K562 (cell line): ENCODE results near the gene XPO4. TPM values are rescaled to one million over a fixed set of nuclear protein-coding genes. Genes with fewer than 3 reads are reported as not detected.

ENCODE experiments used
- ARID4B ChIP-seq: sonication (generic); formaldehyde crosslinking; IDR thresholded peaks from 2 replicates; pipeline ENCODE4 v1.8.0; 2022; ENCODE audit warnings: mild to moderate bottlenecking, missing genetic modification reagents
- ATF7 ChIP-seq: fragments of 450-650 bp; IDR thresholded peaks from 2 replicates; pipeline ENCODE4 v1.7.1; 2014; ENCODE audit warnings: mild to moderate bottlenecking, moderate library complexity
- CREM ChIP-seq: IDR thresholded peaks from 2 replicates; pipeline ENCODE4 v1.6.1; 2014; ENCODE audit warnings: antibody characterized with exemption, low read depth
- CTBP1 ChIP-seq: fragments of 450-650 bp; IDR thresholded peaks from 2 replicates; pipeline ENCODE4 v1.6.1; 2016; ENCODE audit warnings: borderline replicate concordance
- CXXC5 ChIP-seq: fragments of 250-450 bp; sonication (Bioruptor Pico); IDR thresholded peaks from 2 replicates; pipeline ENCODE4 v1.8.0; 2022; ENCODE audit warnings: inconsistent platforms, mild to moderate bottlenecking, moderate library complexity
- FUS ChIP-seq: fragments of 200-400 bp; formaldehyde crosslinking; optimal IDR thresholded peaks from 2 replicates; pipeline ENCODE3; 2017; ENCODE audit warnings: low read depth, low read length
- KDM5B ChIP-seq: fragments of 200-600 bp; sonication (generic); IDR thresholded peaks from 2 replicates; pipeline ENCODE4 v1.6.1; 2012; ENCODE audit warnings: low read depth, mild to moderate bottlenecking, moderate library complexity, low read length, control low read depth, inconsistent platforms; ENCODE audit not compliant: insufficient replicate concordance
- LCOR ChIP-seq: sonication (generic); formaldehyde crosslinking; IDR thresholded peaks from 2 replicates; pipeline ENCODE4 v1.8.0; 2022; ENCODE audit warnings: mild to moderate bottlenecking, missing genetic modification reagents
- MTF1 ChIP-seq: fragments of 250-450 bp; sonication (Bioruptor Pico); IDR thresholded peaks from 2 replicates; pipeline ENCODE4 v1.9.0; 2021; ENCODE audit warnings: moderate library complexity, mild to moderate bottlenecking, inconsistent platforms, borderline replicate concordance
- POLR2B ChIP-seq: fragments of 450-650 bp; IDR thresholded peaks from 2 replicates; pipeline ENCODE4 v1.6.1; 2018; ENCODE audit warnings: low read depth; ENCODE audit not compliant: partially characterized antibody
- SAFB2 ChIP-seq: fragments of 200-400 bp; formaldehyde crosslinking; IDR thresholded peaks from 2 replicates; pipeline ENCODE4 v1.6.1; 2018; ENCODE audit warnings: borderline replicate concordance, low read length, low read depth, moderate library complexity; ENCODE audit not compliant: severe bottlenecking
- SIN3A ChIP-seq, 2 experiments: fragments of 150-350 bp in 1 of 2; IDR thresholded peaks; 2 replicates each; pipeline ENCODE4 v1.6.1; 2011 to 2016; ENCODE audit warnings: borderline replicate concordance in 2 of 2, low read depth in 2 of 2, low read length in 2 of 2, mild to moderate bottlenecking in 2 of 2, moderate library complexity in 2 of 2; ENCODE audit not compliant: control insufficient read depth in 1 of 2
- ZNF316 ChIP-seq: fragments of 450-650 bp; IDR thresholded peaks from 2 replicates; pipeline ENCODE4 v1.6.1; 2016
- ZNF592 ChIP-seq: fragments of 450-650 bp; IDR thresholded peaks from 2 replicates; pipeline ENCODE4 v1.6.1; 2017; ENCODE audit warnings: antibody characterized with exemption, mild to moderate bottlenecking
- ZNF766 ChIP-seq: fragments of 200-800 bp; sonication (Bioruptor generic); conservative IDR thresholded peaks from 2 replicates; pipeline ENCODE4 v1.6.1; 2016; ENCODE audit warnings: missing genetic modification characterization, missing compliant biosample characterization
- polyA plus RNA-seq, 8 experiments: library from polyadenylated mRNA; depleted of rRNA in 4 of 8; stranded (reverse) in 5 of 8; unstranded in 3 of 8; fragments of >200 nt; fragmentation: Nextera tagmentation in 2 of 8; fragmentation: Illumina TruSeq in 1 of 8; extraction: Ambion mirVana in 2 of 8; extraction: Trizol in 1 of 8; gene quantifications; 2 replicates each; pipeline versions ENCODE4 v1.2.1 to v1.2.3, GENCODE V29; 2011 to 2014; ENCODE audit warnings: inconsistent platforms in 1 of 8, missing spikeins in 1 of 8
- total RNA-seq, 7 experiments: library from RNA; depleted of rRNA in 6 of 7; stranded (reverse); fragments of >200 nt in 6 of 7; fragmentation: Illumina TruSeq in 2 of 7; extraction: Trizol in 2 of 7; gene quantifications; 2 replicates each; pipeline versions ENCODE4 v1.2.1 to v1.2.3, GENCODE V29; 2011 to 2021; ENCODE audit warnings: low replicate concordance in 1 of 7
- TF ChIP-seq, protein P1 (sequence below): fragments of 450-650 bp; IDR thresholded peaks from 2 replicates; pipeline ENCODE4 v1.6.1; 2016; ENCODE audit warnings: antibody characterized with exemption

Gene XPO4
- total and polyA plus RNA-seq, 9 of the 15 experiments (the other 6 are each of a cell fraction or from before 2014, with no cell fraction given): 5.5 to 25.1 (median 17.5) TPM

- peak; percentile 35; the same call in 1 of the 2 replicates for TF ChIP-seq ATF7
- peak; percentile 81; the same call in 1 of the 2 replicates for TF ChIP-seq ZNF592
- no peak for TF ChIP-seq SAFB2
- TF ChIP-seq CTBP1: 0 out of 2 replicates have a peak, but pooled peaks have one; percentile 20
- TF ChIP-seq FUS: no peak
- TF ChIP-seq SIN3A (IDR thresholded peaks at IDR 0.05; ENCODE audit: borderline replicate concordance in 2 of 2, control insufficient read depth in 1 of 2, low read depth in 2 of 2, low read length in 2 of 2): peak in 1 of 2 experiments; percentile 42; a peak in 1 of 4 replicates
- 0 out of 2 replicates have a peak, but pooled peaks have one; percentile 20 for TF ChIP-seq ZNF316
- TF ChIP-seq LCOR (CRISPR knock-in tag): no peak
- peak; percentile 56 for TF ChIP-seq CXXC5 (CRISPR knock-in tag)
- TF ChIP-seq, protein P1, sequence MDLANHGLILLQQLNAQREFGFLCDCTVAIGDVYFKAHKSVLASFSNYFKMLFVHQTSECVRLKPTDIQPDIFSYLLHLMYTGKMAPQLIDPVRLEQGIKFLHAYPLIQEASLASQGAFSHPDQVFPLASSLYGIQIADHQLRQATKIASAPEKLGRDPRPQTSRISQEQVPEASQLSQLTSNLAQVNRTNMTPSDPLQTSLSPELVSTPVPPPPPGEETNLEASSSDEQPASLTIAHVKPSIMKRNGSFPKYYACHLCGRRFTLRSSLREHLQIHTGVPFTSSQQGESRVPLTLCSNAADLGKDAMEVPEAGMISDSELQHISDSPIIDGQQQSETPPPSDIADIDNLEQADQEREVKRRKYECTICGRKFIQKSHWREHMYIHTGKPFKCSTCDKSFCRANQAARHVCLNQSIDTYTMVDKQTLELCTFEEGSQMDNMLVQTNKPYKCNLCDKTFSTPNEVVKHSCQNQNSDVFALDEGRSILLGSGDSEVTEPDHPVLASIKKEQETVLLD: peak; percentile 97
- TF ChIP-seq MTF1 (CRISPR knock-in tag): no peak
- TF ChIP-seq CREM: peak; percentile 48
- TF ChIP-seq ZNF766 (CRISPR knock-in tag): 0 out of 2 replicates have a peak, but pooled peaks have one; percentile 29
- 0 out of 2 replicates have a peak, but pooled peaks have one; percentile 21 for TF ChIP-seq ARID4B (CRISPR knock-in tag)
- peak; percentile 89 for TF ChIP-seq POLR2B
- TF ChIP-seq KDM5B: peak; percentile 56
Observed at GRCh38 chr13:20773194-20774080, 129.1 kb downstream of the XPO4 start, which contains the start of gene EEF1AKMT1 (continued).
